Neural crest cell (in vitro differentiated cells): Measurements from ENCODE around the gene AVP. TPM values are rescaled to one million over a fixed set of nuclear protein-coding genes. Genes with fewer than 3 reads are reported as not detected.

ENCODE experiments used
- DNase-seq: peaks from one replicate; pipeline ENCODE4 v3.0.0; 2021; ENCODE audit warnings: low read depth, mixed read lengths, low spot score
- H3K27ac Mint-ChIP-seq: one replicate; pipeline ENCODE4 v1.8.0; 2021; ENCODE audit warnings: mild to moderate bottlenecking, mixed read lengths; ENCODE audit not compliant: unreplicated experiment
- H3K27me3 Mint-ChIP-seq: 2 replicates; pipeline ENCODE4 v1.8.0; 2021; ENCODE audit warnings: low read depth, mild to moderate bottlenecking, mixed read lengths
- H3K36me3 Mint-ChIP-seq: 2 replicates; pipeline ENCODE4 v1.8.0; 2021; ENCODE audit warnings: low read depth, mild to moderate bottlenecking, mixed read lengths
- H3K4me1 Mint-ChIP-seq: 2 replicates; pipeline ENCODE4 v1.8.0; 2021; ENCODE audit warnings: mixed read lengths
- H3K4me3 Mint-ChIP-seq: one replicate; pipeline ENCODE4 v1.8.0; 2021; ENCODE audit warnings: mild to moderate bottlenecking, mixed read lengths
- H3K9me3 Mint-ChIP-seq: 2 replicates; pipeline ENCODE4 v1.8.0; 2021; ENCODE audit warnings: mixed read lengths
- CTCF ChIP-seq: fragments of 200-600 bp; sonication (generic); conservative IDR thresholded peaks from 2 replicates; pipeline ENCODE4 v1.5.0; 2021; ENCODE audit warnings: antibody characterized with exemption, mild to moderate bottlenecking
- total RNA-seq: library from RNA; stranded (reverse); gene quantifications from 2 replicates; pipeline ENCODE4 v1.2.1, GENCODE V29; 2021

The AVP gene
- total RNA-seq, 1 donor from 2014 or later = not detected

GRCh38 chr20:3059489-3059888 is 25.0 kb downstream of the AVP start:
- H3K27me3 Mint-ChIP-seq = peaks cover 5% of the 10 kb centered on the region
- H3K9me3 Mint-ChIP-seq = peaks cover 3% of the 10 kb centered on the region
- no peaks in the 10 kb centered on the region for H3K4me1 Mint-ChIP-seq
- no peak for TF ChIP-seq CTCF
- H3K4me3 Mint-ChIP-seq = no peak overlapping the region
- DNase-seq = no peak
- H3K36me3 Mint-ChIP-seq = no peaks in the 10 kb centered on the region
- H3K27ac Mint-ChIP-seq = no peak overlapping the region

GRCh38 chr20:3051385-3052019 is 33.0 kb downstream of the AVP start:
- no peaks in the 10 kb centered on the region for H3K9me3 Mint-ChIP-seq
- no peak overlapping the region for H3K27ac Mint-ChIP-seq
- H3K4me1 Mint-ChIP-seq = peaks cover 7% of the 10 kb centered on the region
- H3K36me3 Mint-ChIP-seq = peaks cover 20% of the 10 kb centered on the region
- TF ChIP-seq CTCF = no peak
- no peak overlapping the region for H3K4me3 Mint-ChIP-seq
- DNase-seq = no peak
- H3K27me3 Mint-ChIP-seq = no peaks in the 10 kb centered on the region

GRCh38 chr20:3047486-3048419 is 36.8 kb downstream of the AVP start:
- Mint-ChIP-seq H3K4me3 (peak overlapping the region; percentile 91), H3K27ac (no peak overlapping the region), H3K9me3 (no peaks in the 10 kb centered on the region), H3K4me1 (peaks cover 16% of the 10 kb centered on the region), H3K36me3 (peaks cover 20% of the 10 kb centered on the region), H3K27me3 (peaks cover 5% of the 10 kb centered on the region)
- no peak for TF ChIP-seq CTCF
- DNase-seq = no peak

GRCh38 chr20:3046677-3047462 is 37.7 kb downstream of the AVP start:
- no peak for DNase-seq
- Mint-ChIP-seq H3K36me3 (peaks cover 20% of the 10 kb centered on the region), H3K27ac (peak overlapping the region; percentile 88), H3K27me3 (peaks cover 5% of the 10 kb centered on the region), H3K4me1 (peaks cover 18% of the 10 kb centered on the region), H3K9me3 (no peaks in the 10 kb centered on the region), H3K4me3 (peak overlapping the region; percentile 91)
- no peak for TF ChIP-seq CTCF
